HG03159 (cell line): ENCODE data around the gene RASAL2.

Source experiments
- ATAC-seq: cut with Tn5 transposase; IDR thresholded peaks from one replicate; pipeline ENCODE4 v1.9.1; 2021; ENCODE audit warnings: mild to moderate bottlenecking, moderate library complexity; ENCODE audit not compliant: unreplicated experiment

Gene RASAL2

GRCh38 chr1:178417858-178418257 is 324.0 kb downstream of the RASAL2 start:
- ATAC-seq, result no peak

DNA sequence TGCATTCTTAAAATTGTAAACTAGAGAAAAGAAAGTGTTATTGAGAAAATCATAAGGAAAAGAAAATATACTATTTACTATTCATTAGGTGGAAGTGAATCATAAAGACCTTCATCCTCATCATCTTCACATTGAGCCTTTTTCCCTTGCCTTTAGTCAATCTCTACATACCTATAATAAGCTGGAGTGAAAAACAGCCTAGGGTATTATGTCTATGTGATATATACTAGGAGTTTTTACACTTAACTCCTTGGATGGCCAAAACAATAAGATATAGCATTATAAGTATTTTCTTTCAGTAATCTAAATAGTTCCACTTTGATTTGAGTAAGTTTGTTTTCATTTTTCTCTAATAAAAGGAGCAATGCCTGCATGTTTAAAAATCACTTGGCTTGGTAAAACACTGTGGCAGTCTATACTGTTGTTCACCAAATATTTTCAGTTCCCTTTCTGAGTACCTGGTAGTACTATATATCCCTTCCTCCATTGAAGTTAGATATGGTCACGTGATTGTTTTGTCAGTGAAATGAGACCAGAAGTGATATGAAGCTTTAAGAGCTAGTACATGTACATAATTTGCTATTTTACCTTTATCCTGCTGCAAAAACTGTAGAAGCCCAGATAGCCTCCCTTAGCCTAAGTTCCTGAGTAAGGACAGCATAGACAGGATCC is 324.5 kb downstream of the RASAL2 start:
- peak; percentile 98 for ATAC-seq

DNA sequence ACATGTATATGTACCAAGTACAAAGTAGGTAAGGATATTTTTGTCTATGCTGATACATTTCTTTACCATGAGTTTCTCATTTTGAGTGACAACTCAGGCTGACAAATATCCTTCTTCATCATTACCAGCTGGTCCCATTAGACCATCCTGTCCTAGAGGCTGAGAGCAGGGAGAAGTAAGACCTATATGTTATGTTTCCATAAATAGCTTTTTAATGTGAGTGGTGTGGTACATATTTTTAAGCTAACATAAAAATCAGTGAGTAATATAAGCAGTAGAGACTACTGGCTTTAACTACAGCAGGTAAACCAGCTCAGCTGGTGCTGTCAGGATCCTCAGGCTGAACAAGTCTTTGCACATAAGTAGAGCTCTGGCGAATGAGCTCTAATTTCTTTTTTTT is 340.5 kb downstream of the RASAL2 start:
- no peak for ATAC-seq

DNA sequence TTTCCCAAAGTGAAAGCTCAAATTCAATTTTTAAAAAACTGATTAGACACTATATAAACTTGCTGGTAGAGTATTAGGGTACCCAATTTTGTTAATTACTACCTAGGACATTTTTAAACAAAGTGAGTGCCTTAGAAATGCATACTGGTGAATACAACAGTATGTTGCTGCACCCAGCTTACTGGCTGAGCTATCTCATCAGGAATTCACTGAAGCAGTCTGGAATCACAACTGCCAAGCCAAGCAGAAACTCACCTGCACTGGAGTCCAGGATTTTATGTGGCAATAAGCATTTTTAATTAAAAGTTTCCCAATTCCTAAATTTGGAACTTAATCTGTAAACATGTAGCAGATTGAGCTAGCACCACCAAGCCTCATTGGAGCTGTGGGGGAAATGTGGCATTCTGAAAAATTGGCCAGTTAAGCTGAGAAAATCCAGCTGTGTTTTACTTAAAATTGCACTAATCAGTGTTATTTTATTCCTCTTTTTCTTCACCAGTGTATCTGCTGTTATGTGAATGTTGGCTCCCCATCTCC is 341.1 kb downstream of the RASAL2 start:
- ATAC-seq, result no peak

- no peak for ATAC-seq
Measured at GRCh38 chr1:178436899-178437298, 343.0 kb downstream of the RASAL2 start.

GRCh38 chr1:178438432-178438831 is 344.5 kb downstream of the RASAL2 start:
- no peak for ATAC-seq

GRCh38 chr1:178442925-178443324 is 349.0 kb downstream of the RASAL2 start:
- no peak for ATAC-seq

DNA sequence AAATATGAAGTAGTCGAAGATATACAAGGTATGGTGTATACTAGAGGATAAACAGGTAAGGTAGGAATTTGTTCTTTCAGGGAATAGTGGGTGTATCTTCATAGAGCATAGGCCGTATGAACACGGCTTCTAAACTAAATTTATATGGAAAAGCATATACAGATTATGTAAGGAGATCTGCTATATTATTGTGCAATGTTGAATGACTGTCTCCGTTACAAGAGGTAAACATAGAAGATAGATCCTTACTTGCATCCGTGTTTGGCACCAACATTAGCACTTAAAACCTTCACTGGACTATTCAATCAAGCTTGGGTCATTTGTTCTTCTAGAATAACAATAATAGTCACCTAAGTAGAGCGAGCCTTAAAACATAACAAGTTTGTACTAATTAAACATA is 357.0 kb downstream of the RASAL2 start:
- ATAC-seq, result no peak

GRCh38 chr1:178451529-178451928 is 357.6 kb downstream of the RASAL2 start:
- no peak for ATAC-seq

DNA sequence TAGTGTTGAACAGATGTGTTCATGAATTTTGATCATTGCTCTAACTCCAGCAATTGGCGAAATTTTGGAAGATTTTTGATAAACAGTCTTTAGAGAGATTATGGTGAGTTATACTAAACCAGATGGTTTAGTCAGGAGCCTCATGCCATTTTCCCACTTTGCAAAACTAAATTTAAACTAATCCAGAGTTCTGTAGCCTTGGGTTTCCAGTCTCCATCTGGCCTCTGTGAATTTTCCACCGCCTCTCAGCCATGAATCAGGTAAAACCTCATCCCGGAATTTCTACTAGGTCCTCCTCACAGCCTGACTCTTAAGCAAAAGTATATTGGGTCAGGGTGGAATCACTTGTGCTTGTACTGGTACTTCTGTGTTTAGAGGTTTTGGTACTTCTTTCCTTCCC is 358.1 kb downstream of the RASAL2 start:
- ATAC-seq, result no peak

DNA sequence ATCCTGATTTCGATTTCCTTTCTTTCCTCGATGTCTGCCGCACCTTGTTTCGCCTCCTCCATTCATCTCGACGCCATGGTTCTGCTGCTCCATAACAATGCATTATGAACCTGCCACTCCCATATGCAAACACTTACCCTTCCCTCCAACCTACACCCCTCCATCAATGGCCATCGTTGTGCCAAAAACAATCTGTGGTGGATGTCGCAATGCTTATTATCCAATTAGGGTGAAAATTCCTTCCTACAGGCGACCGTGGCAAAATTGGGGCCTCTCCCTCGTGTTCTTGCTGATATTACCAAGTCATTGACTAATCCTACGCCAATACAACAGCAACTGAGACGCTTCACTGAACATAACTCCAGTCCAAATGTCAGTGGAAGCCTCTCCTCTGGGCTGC is 362.6 kb downstream of the RASAL2 start:
- ATAC-seq, result no peak

- no peak for ATAC-seq
Measured at GRCh38 chr1:178457651-178458050, 363.7 kb downstream of the RASAL2 start.

- ATAC-seq, result no peak
Measured at GRCh38 chr1:178458203-178458602, 364.3 kb downstream of the RASAL2 start.

GRCh38 chr1:178461104-178461503 is 367.2 kb downstream of the RASAL2 start:
- no peak for ATAC-seq

DNA sequence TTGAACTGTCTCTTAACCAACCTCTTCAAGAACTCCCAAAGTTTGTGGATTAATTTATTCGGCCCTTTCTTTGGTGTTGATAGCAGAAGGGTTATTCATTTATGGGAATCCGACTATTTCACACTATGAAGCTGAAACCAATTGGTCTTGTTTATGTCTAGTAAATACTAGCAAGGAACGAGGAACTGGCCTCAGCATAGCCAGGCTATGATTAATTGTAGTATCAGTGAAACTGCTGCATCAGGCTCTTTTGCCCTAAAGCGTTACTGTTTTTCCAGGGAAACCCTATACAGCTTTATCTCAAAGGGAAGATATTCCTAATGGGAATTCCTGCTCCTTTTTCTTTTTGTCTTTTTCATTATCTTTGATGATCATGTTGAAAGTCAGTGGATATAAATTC is 367.8 kb downstream of the RASAL2 start:
- no peak for ATAC-seq

GRCh38 chr1:178464141-178464540 is 370.2 kb downstream of the RASAL2 start:
- no peak for ATAC-seq

DNA sequence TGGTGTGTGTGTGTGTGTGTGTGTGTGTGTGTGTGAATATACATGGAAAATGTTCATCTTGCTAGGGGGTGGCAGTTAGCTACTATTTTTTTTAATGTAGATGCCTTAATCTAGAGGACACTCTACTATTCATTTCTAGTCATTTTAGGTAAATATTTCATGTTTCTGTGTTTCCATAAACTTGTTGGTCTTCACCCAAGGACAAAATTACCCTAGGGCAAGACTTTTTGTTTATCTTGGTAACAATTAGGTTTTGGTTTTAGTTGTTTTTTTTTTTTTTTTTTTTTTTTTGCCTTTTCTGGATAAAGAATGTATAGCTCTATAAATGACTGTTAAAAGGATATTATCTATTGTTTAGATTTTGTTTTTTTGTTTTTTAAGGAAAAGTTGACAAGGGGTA is 370.7 kb downstream of the RASAL2 start:
- ATAC-seq, result no peak

- no peak for ATAC-seq
Measured at GRCh38 chr1:178465011-178465410, 371.1 kb downstream of the RASAL2 start.

DNA sequence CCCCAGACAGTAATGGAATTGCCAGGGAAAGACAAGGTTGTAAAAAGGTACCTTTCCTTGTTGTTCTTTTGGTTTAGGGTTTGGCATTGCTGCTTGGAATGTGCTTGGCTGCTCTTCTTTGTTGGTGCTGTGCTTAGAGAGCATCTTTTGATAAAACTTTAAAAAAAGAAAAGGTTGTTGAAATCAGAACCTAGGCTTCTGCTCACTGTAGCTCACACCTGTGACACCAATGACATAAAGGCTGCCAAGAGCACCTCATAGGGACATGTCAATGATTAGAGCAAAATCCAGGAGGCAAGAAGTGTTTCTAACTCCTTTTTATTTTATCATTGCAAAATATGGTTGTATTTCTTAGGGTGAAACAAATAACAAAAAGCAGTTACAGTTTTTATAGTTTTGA is 373.9 kb downstream of the RASAL2 start:
- ATAC-seq, result no peak

DNA sequence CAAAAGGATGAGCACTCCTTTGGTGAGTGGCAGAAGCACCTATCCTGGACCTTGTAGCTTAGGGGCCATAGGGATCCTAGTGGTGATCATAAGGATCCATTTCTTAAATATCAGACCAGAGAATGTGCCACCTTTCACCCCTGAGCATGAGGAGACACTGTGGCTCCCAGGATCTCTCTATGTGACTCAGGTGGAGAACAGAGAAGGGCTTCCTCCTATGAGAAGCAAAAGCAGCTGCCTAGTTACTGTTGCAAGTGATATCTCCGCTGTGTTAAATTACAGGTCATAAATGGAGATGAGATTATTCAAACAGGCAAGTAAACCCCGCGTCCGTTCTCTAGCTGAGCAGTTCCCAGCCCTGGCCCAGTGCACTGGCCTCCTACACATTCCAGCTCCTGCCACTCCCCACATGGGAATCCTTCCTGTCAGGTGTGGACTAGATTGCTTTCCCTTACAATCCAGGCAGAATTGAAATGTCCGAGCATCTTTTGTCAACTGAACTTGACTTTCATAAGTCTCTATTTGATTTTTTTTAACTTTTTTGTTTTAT is 376.6 kb downstream of the RASAL2 start:
- ATAC-seq, result no peak

- ATAC-seq, result no peak
Measured at GRCh38 chr1:178472531-178472930, 378.6 kb downstream of the RASAL2 start.

- no peak for ATAC-seq
Measured at GRCh38 chr1:178477373-178477772, 383.5 kb downstream of the RASAL2 start.

- ATAC-seq, result no peak
Measured at GRCh38 chr1:178477841-178478240, 383.9 kb downstream of the RASAL2 start.
